Subcutaneous abdominal adipose tissue (tissue), 5 donors: ENCODE data around the gene ITGB5.

ENCODE experiments used
- H3K27ac ChIP-seq: one replicate; pipeline ENCODE4 v1.7.0; 2013; ENCODE audit warnings: low read depth, mild to moderate bottlenecking, inconsistent platforms, low read length, moderate library complexity
- H3K27me3 ChIP-seq, 5 donors: one replicate each; pipeline ENCODE4 v1.7.0; 2013; ENCODE audit warnings: low read length in 5 of 5, inconsistent platforms in 1 of 5; ENCODE audit not compliant: control insufficient read depth in 5 of 5, insufficient read depth in 4 of 5
- H3K36me3 ChIP-seq, 5 donors: one replicate each; pipeline ENCODE4 v1.7.0; 2013; ENCODE audit warnings: low read length in 5 of 5; ENCODE audit not compliant: control insufficient read depth in 5 of 5, insufficient read depth in 5 of 5
- H3K4me1 ChIP-seq, 5 donors: one replicate each; pipeline ENCODE4 v1.7.0; 2013; ENCODE audit warnings: low read length in 5 of 5, mild to moderate bottlenecking in 3 of 5, moderate library complexity in 1 of 5; ENCODE audit not compliant: control insufficient read depth in 5 of 5, insufficient read depth in 5 of 5
- H3K4me3 ChIP-seq, 5 donors: one replicate each; pipeline ENCODE4 v1.7.0; 2013; ENCODE audit warnings: low read length in 5 of 5, low read depth in 1 of 5
- H3K9ac ChIP-seq, 5 donors: one replicate each; pipeline ENCODE4 v1.7.0; 2013; ENCODE audit warnings: low read length in 5 of 5, mild to moderate bottlenecking in 4 of 5, moderate library complexity in 3 of 5
- H3K9me3 ChIP-seq, 5 donors: one replicate each; pipeline ENCODE4 v1.7.0; 2013; ENCODE audit warnings: low read length in 5 of 5; ENCODE audit not compliant: control insufficient read depth in 5 of 5
- donor health status: healthy.
- donor health status: healthy.
- donor health status: healthy.
- donor health status: healthy.
- donor health status: healthy.

Gene ITGB5

DNA sequence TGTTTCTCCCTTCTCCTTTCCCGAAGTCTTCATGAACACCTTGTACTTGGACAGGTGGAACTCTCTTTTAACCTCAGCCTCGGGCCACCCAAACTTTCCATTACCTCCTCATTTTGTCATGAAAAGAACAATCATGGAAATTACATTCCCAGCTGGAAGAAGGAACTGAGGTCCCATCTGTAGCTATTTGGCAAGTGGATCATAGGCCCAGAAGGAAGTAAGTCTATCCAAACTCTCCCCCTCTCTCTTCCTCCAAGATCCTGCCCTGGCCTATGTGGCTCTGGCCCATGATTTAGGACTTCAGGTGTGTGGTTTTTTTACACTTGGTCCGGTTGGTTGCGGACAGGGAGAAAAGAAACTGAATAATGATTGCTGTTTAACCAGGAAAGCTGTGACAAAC, 44.1 kb downstream of the ITGB5 start:
- H3K27ac ChIP-seq = peak overlapping the region; percentile 95
- peak overlapping the region in 1 of 5 donors; percentile 48 for H3K9ac ChIP-seq
- H3K9me3 ChIP-seq = no peaks in the 10 kb centered on the region
- peaks cover 11 to 62% (median 43%) of the 10 kb centered on the region in 5 donors for H3K4me1 ChIP-seq
- H3K36me3 ChIP-seq = peaks cover 13 to 46% (median 30%) of the 10 kb centered on the region in 5 donors
- H3K27me3 ChIP-seq = no peaks in the 10 kb centered on the region
- H3K4me3 ChIP-seq = no peak overlapping the region

DNA sequence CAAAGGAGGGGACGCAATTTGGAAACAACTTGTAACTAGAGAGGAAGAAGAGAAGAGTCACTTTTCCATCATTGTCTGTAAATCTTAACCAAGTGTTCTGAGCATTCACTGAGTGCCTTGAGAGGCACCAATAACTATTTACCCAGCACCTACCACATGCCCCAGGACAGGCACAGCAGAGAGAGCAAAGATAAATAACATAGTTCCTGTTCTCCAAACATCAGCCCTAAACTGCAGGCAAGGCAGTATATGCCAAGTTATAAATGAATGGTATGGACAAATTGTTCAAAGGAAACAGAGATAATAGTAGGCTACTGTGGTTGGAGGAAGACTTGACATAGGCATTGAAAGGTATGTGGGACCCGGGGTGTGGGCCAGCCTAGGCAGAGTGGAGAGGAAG, 45.6 kb downstream of the ITGB5 start:
- H3K27ac ChIP-seq = no peak overlapping the region
- no peaks in the 10 kb centered on the region for H3K9me3 ChIP-seq
- H3K27me3 ChIP-seq = no peaks in the 10 kb centered on the region
- peaks cover 5 to 34% (median 21%) of the 10 kb centered on the region in 5 donors for H3K36me3 ChIP-seq
- no peak overlapping the region for H3K4me3 ChIP-seq
- peaks cover 16 to 72% (median 55%) of the 10 kb centered on the region in 5 donors for H3K4me1 ChIP-seq
- H3K9ac ChIP-seq = no peak overlapping the region

DNA sequence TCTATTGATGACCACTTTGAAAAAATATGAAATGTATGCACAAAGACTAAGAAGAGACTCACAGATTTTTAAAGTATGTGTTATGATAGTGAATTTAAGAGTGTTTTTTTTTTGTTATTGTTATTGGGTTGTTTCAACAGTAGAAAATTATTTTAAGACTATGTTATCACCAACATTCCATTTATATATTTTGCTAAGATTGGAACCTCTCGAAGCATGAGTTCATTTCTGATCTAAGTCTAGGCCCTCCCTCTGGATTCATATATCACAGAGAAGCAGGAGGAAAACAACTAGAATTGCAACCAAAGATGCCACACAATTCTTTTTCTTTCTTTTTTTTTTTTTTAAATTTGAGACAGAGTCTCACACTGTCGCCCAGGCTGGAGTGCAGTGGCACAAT, 46.8 kb downstream of the ITGB5 start:
- Histone ChIP-seq H3K36me3 (peaks cover 5 to 29% (median 21%) of the 10 kb centered on the region in 5 donors), H3K4me3 (no peak overlapping the region), H3K9me3 (no peaks in the 10 kb centered on the region), H3K9ac (no peak overlapping the region), H3K4me1 (peaks cover 17 to 72% (median 55%) of the 10 kb centered on the region in 5 donors), H3K27me3 (no peaks in the 10 kb centered on the region), H3K27ac (peak overlapping the region; percentile 65)

DNA sequence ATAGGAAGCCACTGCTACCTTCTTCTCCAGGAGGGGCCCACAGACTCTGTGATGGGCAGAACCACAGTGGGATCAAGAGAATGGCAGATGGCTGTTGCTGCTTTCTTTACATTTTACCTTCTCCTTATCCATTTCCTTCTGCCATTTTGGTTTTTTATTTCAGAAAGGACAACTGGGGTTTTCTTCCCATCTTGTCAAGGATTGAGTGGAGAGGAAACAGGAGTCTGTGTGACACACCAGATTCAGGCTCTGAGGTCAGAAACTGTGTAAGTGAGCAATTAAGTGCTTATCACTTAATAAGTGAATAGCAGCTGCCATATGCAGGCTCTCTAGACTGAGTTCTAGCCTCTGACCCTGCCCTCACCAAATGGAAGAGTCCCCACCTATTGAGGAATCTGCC, 47.3 kb downstream of the ITGB5 start:
- H3K4me1 ChIP-seq = peaks cover 19 to 72% (median 55%) of the 10 kb centered on the region in 5 donors
- H3K27ac ChIP-seq = peak overlapping the region; percentile 65
- no peak overlapping the region for H3K9ac ChIP-seq
- no peaks in the 10 kb centered on the region for H3K27me3 ChIP-seq
- H3K36me3 ChIP-seq = peaks cover 5 to 29% (median 21%) of the 10 kb centered on the region in 5 donors
- no peak overlapping the region for H3K4me3 ChIP-seq
- no peaks in the 10 kb centered on the region for H3K9me3 ChIP-seq

DNA sequence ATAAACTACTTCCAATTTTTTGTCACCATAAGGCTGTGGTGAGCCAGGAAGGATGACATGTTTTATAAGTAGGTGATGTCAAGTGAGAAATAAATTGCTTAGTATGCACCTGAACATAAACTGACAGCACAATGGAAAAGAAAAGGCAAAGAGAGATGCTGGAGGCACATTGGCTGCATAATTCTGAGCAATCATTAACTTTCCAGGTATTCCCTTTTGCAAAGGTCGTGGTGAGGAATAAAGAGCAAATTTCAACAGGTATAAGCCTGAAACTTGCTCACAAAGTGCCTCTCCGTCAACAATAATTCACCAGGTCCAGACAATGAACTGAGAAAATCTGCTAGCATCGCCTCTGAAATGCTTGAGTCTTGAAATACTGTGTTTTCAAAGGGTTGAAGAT, 48.2 kb downstream of the ITGB5 start:
- H3K4me1 ChIP-seq = peaks cover 21 to 72% (median 51%) of the 10 kb centered on the region in 5 donors
- no peak overlapping the region for H3K4me3 ChIP-seq
- peaks cover 5 to 30% (median 20%) of the 10 kb centered on the region in 5 donors for H3K36me3 ChIP-seq
- peak overlapping the region; percentile 65 for H3K27ac ChIP-seq
- H3K9ac ChIP-seq = no peak overlapping the region
- H3K9me3 ChIP-seq = no peaks in the 10 kb centered on the region
- no peaks in the 10 kb centered on the region for H3K27me3 ChIP-seq

DNA sequence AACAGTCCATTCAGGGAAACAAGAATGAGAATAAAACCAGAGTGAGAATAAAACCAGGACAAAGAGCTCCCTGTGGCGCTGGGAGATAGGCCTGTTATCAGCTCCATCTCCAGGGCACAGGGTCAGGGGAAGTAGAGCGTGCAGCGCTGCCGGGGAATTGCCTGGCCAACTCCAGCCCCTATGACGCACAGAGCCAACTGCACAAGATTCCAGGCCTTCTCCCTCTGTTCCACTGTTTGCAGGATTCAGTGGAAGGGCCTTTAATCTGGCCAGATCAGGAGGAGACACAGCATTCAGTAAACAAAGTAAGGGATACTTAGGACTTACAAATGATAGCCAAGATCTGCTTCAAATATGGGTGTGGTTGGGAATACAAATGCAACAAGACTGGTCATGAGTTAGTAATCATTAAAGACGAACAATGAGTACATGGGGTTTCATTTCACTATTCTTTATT, 49.4 kb downstream of the ITGB5 start:
- H3K9me3 ChIP-seq = no peaks in the 10 kb centered on the region
- no peak overlapping the region for H3K4me3 ChIP-seq
- H3K9ac ChIP-seq = peak overlapping the region in 1 of 5 donors; percentile 33
- H3K4me1 ChIP-seq = peaks cover 19 to 71% (median 56%) of the 10 kb centered on the region in 5 donors
- peaks cover 5 to 36% (median 21%) of the 10 kb centered on the region in 5 donors for H3K36me3 ChIP-seq
- H3K27ac ChIP-seq = peak overlapping the region; percentile 92
- no peaks in the 10 kb centered on the region for H3K27me3 ChIP-seq

DNA sequence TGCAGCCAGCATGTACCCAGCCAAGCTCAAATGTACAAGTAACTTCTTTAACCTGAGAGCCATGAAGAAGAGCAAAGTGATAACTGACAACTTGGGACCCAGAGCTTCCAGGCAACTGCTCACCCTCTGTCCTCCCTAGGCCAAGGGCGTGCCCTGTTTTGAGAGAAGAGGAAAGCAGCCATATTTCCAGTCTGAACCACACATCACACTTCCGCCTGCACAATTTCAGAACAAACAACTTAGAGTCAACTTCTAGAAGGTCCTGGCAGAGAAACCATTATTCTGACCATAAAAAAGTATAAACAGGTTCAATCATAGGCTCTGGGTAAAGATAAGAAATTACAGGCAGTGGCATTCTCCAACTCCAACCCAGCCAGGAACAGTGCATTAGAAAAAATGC, 50.1 kb downstream of the ITGB5 start:
- Histone ChIP-seq H3K9me3 (no peaks in the 10 kb centered on the region), H3K27ac (peak overlapping the region; percentile 92), H3K9ac (peak overlapping the region in 4 of 5 donors; percentile 8 to 43 (median 23)), H3K4me1 (peaks cover 23 to 74% (median 62%) of the 10 kb centered on the region in 5 donors), H3K27me3 (no peaks in the 10 kb centered on the region), H3K4me3 (no peak overlapping the region), H3K36me3 (peaks cover 5 to 31% (median 20%) of the 10 kb centered on the region in 5 donors)

DNA sequence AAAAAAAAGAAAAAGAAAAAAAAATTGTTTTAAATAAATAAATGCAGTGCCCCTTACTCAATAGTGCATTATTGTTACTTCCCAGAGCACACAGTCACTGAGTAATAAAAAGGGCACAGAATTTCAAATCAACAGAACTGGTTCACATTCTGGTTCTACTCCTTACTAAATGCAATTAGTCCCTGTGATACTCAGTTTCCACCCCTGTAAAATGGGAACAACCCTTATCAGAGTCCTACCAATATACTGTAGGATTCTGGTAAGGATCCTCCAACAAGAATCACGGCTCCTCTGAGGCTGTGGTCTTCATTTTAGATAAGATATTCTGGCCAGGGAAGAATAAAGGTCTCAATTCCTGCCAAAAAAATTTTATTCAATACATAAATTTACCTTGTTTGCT, 50.7 kb downstream of the ITGB5 start:
- peak overlapping the region in 1 of 5 donors; percentile 8 for H3K9ac ChIP-seq
- peak overlapping the region; percentile 92 for H3K27ac ChIP-seq
- no peak overlapping the region for H3K4me3 ChIP-seq
- H3K36me3 ChIP-seq = peaks cover 5 to 27% (median 14%) of the 10 kb centered on the region in 5 donors
- peaks cover 23 to 80% (median 67%) of the 10 kb centered on the region in 5 donors for H3K4me1 ChIP-seq
- H3K9me3 ChIP-seq = no peaks in the 10 kb centered on the region
- no peaks in the 10 kb centered on the region for H3K27me3 ChIP-seq

DNA sequence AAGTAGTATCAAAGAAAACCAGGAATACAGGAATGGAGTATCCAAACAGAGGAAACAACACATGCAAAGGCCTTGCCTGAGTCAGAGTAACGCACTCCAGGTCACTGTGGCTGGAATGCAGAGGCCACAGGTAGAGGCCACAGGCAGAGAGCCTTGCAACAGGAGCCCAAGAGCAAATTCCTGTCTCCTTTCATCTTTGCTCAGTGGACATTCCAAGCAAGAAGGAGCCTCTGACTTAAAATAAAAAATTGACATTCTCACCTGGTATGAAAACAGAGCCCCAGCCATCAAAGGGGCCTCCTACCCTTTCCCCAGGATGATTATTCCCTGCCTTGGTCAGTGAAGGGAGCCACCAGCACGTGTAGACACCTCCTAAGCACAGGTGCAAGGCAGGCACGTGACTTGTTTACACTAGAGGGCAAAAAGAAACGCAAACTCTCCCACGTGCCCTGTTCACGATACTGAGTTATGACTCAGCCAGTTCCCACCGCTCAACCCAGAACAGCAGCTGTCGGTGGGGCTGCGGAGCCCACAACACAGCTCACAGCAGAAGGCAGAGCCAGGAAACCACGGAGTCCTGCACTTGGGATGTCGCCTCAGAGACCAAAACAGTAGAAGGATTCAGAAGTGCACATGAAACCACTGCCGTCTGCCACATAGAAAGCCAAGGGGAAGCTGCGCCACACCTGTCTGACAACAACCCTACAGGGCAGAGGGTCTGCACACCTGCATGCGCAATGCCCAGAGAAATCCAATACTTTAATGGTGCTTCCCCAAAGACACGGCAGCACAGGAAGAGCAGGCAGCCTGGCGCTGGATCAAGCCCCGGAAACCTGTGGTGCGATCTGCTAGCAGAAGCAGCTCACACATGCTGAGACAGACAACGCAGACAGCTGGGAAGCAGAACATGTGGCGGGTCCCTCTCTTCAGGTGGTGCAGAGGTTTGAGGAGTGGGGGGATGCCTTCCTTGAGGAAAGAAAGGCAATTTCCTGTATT, 52.1 kb downstream of the ITGB5 start:
- peak overlapping the region; percentile 92 for H3K27ac ChIP-seq
- peaks cover 26 to 88% (median 74%) of the 10 kb centered on the region in 5 donors for H3K4me1 ChIP-seq
- H3K27me3 ChIP-seq = no peaks in the 10 kb centered on the region
- peak overlapping the region in 3 of 5 donors; percentile 22 to 41 (median 31) for H3K9ac ChIP-seq
- H3K36me3 ChIP-seq = peaks cover under 1 to 26% (median 13%) of the 10 kb centered on the region in 5 donors
- H3K4me3 ChIP-seq = peak overlapping the region; percentile 11 to 52 (median 45)
- no peaks in the 10 kb centered on the region for H3K9me3 ChIP-seq
